Gastrocnemius medialis (tissue), 4 donors: ENCODE data around the gene KRTAP10-4. TPM values are rescaled to one million over a fixed set of nuclear protein-coding genes. Genes with fewer than 3 reads are reported as not detected.
"Not testable (repeated sequence)": the region's sequence is repeated elsewhere in the genome, so short reads cannot be mapped to it uniquely, and the experiment has no call there.

Source experiments
- ATAC-seq, 2 donors: fragments of 150-250 bp; one replicate each; pipeline ENCODE4 v1.9.1; 2016
- DNase-seq, 2 donors: peaks; one replicate each; pipeline ENCODE4 v3.0.0-alpha.2; 2019
- H3K27ac ChIP-seq, 4 donors: fragments of 200-600 bp; sonication (generic); 1 replicate in 1 of 4; 2 replicates in 3 of 4; pipeline ENCODE4 v1.5.1; 2016 to 2018; ENCODE audit warnings: mild to moderate bottlenecking in 2 of 4, moderate library complexity in 1 of 4
- H3K27me3 ChIP-seq, 3 donors: fragments of 200-600 bp; sonication (generic) in 2 of 3; 1 replicate in 1 of 3; 2 replicates in 2 of 3; pipeline versions ENCODE4 v1.5.1 to v1.6.0; 2016 to 2019; ENCODE audit warnings: mild to moderate bottlenecking in 1 of 3, moderate library complexity in 1 of 3
- H3K36me3 ChIP-seq, 2 donors: fragments of 200-600 bp; sonication (generic) in 1 of 2; one replicate each; pipeline ENCODE4 v1.5.1; 2017 to 2018
- H3K4me1 ChIP-seq, 2 donors: fragments of 200-600 bp; sonication (generic) in 1 of 2; one replicate each; pipeline ENCODE4 v1.5.1; 2016 to 2017; ENCODE audit warnings: mild to moderate bottlenecking in 2 of 2
- H3K4me3 ChIP-seq, 4 donors: fragments of 200-600 bp; sonication (generic) in 3 of 4; 1 replicate in 1 of 4; 2 replicates in 3 of 4; pipeline ENCODE4 v1.5.1; 2016 to 2019; ENCODE audit warnings: mild to moderate bottlenecking in 2 of 4
- H3K9me3 ChIP-seq, 3 donors: fragments of 200-600 bp; sonication (generic) in 2 of 3; 1 replicate in 1 of 3; 2 replicates in 2 of 3; pipeline ENCODE4 v1.5.1; 2016 to 2019
- POLR2A ChIP-seq, 2 donors: fragments of 450-650 bp; IDR thresholded peaks; one replicate each; pipeline ENCODE4 v1.6.1; 2017; ENCODE audit warnings: antibody characterized with exemption in 2 of 2, mild to moderate bottlenecking in 2 of 2, moderate library complexity in 2 of 2
- in situ Hi-C, 4 donors: fragments of 200-750 bp; cut with MboI; loops; one replicate each; pipeline versions ENCODE4 v1.15.0 to v1.8.0; 2017; ENCODE audit warnings: low sequenced_read_pairs in 4 of 4
- intact Hi-C: fragments of 100-400 bp; cut with DNase I; formaldehyde crosslinking; loops from one replicate; pipeline ENCODE4 v1.15.1; 2023; ENCODE audit warnings: low total_unique reads
- total RNA-seq, 4 donors: library from RNA; depleted of rRNA; stranded (reverse); fragments of >200 nt; gene quantifications; one replicate each; pipeline versions ENCODE4 v1.1.0 to v1.2.3, GENCODE V29; 2016
- TF ChIP-seq, protein P1 (sequence below), 5 experiments: fragments of 450-650 bp in 3 of 5; fragments of 200-600 bp in 2 of 5; sonication (generic) in 2 of 5; IDR thresholded peaks in 4 of 5; conservative IDR thresholded peaks in 1 of 5; 1 replicate in 4 of 5; 2 replicates in 1 of 5; pipeline ENCODE4 v1.5.1; 2016 to 2019; ENCODE audit warnings: antibody characterized with exemption in 5 of 5, mild to moderate bottlenecking in 3 of 5, moderate library complexity in 3 of 5

The KRTAP10-4 gene
- total RNA-seq, 4 donors from 2014 or later: not detected

GRCh38 chr21:44596068-44596725, 22.7 kb downstream of the KRTAP10-4 start:
- Histone ChIP-seq H3K4me1 (no peaks in the 10 kb centered on the region), H3K9me3 (no peaks in the 10 kb centered on the region), H3K27me3 (peaks cover 28 to 52% (median 35%) of the 10 kb centered on the region in 3 donors), H3K4me3 (no peak overlapping the region), H3K27ac (no peak overlapping the region), H3K36me3 (no peaks in the 10 kb centered on the region)
- intact Hi-C loops: no loop called here
- ATAC-seq (no peak), DNase-seq (no peak)
- in situ Hi-C loops: no loop called here
- TF ChIP-seq, protein P1, sequence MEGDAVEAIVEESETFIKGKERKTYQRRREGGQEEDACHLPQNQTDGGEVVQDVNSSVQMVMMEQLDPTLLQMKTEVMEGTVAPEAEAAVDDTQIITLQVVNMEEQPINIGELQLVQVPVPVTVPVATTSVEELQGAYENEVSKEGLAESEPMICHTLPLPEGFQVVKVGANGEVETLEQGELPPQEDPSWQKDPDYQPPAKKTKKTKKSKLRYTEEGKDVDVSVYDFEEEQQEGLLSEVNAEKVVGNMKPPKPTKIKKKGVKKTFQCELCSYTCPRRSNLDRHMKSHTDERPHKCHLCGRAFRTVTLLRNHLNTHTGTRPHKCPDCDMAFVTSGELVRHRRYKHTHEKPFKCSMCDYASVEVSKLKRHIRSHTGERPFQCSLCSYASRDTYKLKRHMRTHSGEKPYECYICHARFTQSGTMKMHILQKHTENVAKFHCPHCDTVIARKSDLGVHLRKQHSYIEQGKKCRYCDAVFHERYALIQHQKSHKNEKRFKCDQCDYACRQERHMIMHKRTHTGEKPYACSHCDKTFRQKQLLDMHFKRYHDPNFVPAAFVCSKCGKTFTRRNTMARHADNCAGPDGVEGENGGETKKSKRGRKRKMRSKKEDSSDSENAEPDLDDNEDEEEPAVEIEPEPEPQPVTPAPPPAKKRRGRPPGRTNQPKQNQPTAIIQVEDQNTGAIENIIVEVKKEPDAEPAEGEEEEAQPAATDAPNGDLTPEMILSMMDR (IDR thresholded peaks at IDR 0.05 in 4 of 5, conservative IDR thresholded peaks at IDR 0.05 in 1 of 5): no peak
- TF ChIP-seq POLR2A (IDR thresholded peaks at IDR 0.05): no peak

DNA sequence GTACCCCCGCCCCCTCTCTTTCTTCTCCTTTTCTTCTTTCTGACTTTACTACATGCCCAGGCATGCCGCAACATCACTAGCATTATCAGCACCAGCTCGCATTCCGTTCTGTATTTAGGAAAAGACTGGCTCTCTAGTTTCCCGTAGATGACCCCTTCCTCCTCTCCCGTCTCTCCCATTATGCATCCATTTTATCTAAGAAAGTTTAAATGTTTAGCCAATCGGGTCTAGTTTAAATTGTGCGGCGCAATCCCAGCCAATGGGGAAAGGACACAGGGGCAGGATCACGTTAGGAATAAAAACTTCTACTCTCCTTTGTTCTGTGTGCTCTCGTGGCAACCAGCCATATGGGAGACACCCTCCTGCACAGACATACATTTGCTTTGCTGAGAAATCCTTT, 24.5 kb downstream of the KRTAP10-4 start:
- DNase-seq (no peak), ATAC-seq (no peak)
- in situ Hi-C loops: no loop called here
- H3K27ac ChIP-seq: no peak overlapping the region
- H3K9me3 ChIP-seq: no peaks in the 10 kb centered on the region
- H3K4me3 ChIP-seq: no peak overlapping the region
- intact Hi-C loops: no loop called here
- peaks cover 30 to 49% (median 48%) of the 10 kb centered on the region in 3 donors for H3K27me3 ChIP-seq
- TF ChIP-seq POLR2A (IDR thresholded peaks at IDR 0.05): no peak
- TF ChIP-seq, protein P1 (IDR thresholded peaks at IDR 0.05 in 4 of 5, conservative IDR thresholded peaks at IDR 0.05 in 1 of 5): no peak
- H3K4me1 ChIP-seq: no peaks in the 10 kb centered on the region
- H3K36me3 ChIP-seq: no peaks in the 10 kb centered on the region

DNA sequence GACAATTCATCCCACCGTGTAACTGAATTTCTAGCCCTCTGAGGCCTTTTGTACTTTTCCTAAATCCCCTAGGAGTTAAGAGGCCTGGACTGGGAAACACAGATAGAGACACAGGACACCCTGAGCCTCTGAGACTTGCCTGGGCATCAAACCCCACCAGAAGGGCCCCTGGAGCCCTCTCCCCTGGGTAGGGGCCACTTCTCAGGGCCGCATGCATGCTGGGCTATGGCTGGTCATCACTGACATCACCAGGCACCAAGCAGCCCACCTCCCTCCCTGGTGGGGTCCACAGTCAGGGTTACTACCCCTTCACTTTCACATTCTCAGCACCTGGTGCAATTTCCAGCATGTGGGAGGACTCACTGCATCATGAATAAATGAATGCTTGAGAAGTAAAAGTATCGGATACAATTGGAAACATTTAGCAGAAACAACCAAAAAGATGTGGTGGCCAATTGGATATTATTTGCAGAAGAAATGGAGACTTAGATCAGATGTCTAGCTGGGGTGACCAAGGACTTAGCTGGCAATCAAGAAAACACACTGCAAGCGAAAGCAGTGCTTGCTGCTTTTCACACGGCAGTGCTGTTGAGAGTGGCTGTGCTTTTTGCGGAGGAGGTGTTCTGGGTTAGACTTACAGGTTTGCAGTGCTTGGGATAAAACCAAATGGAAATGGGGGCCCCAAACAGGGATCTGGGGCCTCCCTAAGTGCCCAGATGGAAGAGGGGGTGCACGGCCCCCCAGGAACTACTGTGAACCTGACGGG, 25.9 kb downstream of the KRTAP10-4 start:
- DNase-seq (no peak), ATAC-seq (no peak)
- Histone ChIP-seq H3K36me3 (no peaks in the 10 kb centered on the region), H3K4me1 (no peaks in the 10 kb centered on the region), H3K4me3 (no peak overlapping the region), H3K9me3 (no peaks in the 10 kb centered on the region), H3K27ac (no peak overlapping the region), H3K27me3 (peaks cover 21 to 54% (median 49%) of the 10 kb centered on the region in 3 donors)
- in situ Hi-C loops: no loop called here
- intact Hi-C loops: no loop called here
- no peak for TF ChIP-seq POLR2A (IDR thresholded peaks at IDR 0.05)
- TF ChIP-seq, protein P1 (IDR thresholded peaks at IDR 0.05 in 4 of 5, conservative IDR thresholded peaks at IDR 0.05 in 1 of 5): no peak

GRCh38 chr21:44600118-44600978, 26.8 kb downstream of the KRTAP10-4 start, which contains the start of gene KRTAP10-7:
Gene KRTAP10-7, plus strand, starts transcription at chr21:44600597. Its CDS starts 25 bp downstream, at chr21:44600622.
- H3K27me3 ChIP-seq: peaks cover 18 to 51% (median 45%) of the 10 kb centered on the region in 3 donors
- DNase-seq, H3K27ac ChIP-seq, ATAC-seq, H3K4me1 ChIP-seq, H3K4me3 ChIP-seq, intact Hi-C loops, H3K9me3 ChIP-seq, in situ Hi-C loops, H3K36me3 ChIP-seq: not testable (repeated sequence)

DNA sequence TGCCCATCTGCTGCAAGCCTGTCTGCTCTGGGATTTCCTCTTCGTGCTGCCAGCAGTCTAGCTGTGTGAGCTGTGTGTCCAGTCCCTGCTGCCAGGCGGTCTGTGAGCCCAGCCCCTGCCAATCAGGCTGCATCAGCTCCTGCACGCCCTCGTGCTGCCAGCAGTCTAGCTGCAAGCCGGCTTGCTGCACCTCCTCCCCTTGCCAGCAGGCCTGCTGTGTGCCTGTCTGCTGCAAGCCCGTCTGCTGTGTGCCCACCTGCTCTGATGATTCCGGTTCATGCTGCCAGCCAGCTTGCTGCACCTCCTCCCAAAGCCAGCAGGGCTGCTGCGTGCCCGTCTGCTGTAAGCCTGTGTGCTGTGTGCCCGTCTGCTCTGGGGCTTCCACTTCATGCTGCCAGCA, 27.6 kb downstream of the KRTAP10-4 start:
- H3K36me3 ChIP-seq, DNase-seq, intact Hi-C loops, H3K9me3 ChIP-seq, H3K4me3 ChIP-seq, in situ Hi-C loops, ATAC-seq, H3K27ac ChIP-seq, H3K4me1 ChIP-seq: not testable (repeated sequence)
- peaks cover 18 to 49% (median 39%) of the 10 kb centered on the region in 3 donors for H3K27me3 ChIP-seq
